ENCODE data around the gene CEBPA.

CEBPA gene

GRCh38 chr19:33268162-33268991 is 34.0 kb downstream of the CEBPA start:
- Histone ChIP-seq H3K14ac (ENCODE audit: low read length in 2 of 2) (no peak overlapping the region), H4K91ac (ENCODE audit: low read length) (no peak overlapping the region), H2AFZ (ENCODE audit: low read depth, low read length) (no peak overlapping the region), H3K4me3 (ENCODE audit: insufficient read depth in 1 of 2, low read depth in 1 of 2, low read length in 2 of 2) (no peak overlapping the region), H2BK12ac (ENCODE audit: low read length in 2 of 2) (no peak overlapping the region), H3K9ac (ENCODE audit: low read length) (no peak overlapping the region), H3K27me3 (ENCODE audit: control insufficient read depth in 1 of 2, insufficient read depth in 1 of 2, low read length in 2 of 2) (no peaks in the 10 kb centered on the region), H2BK15ac (ENCODE audit: low read depth, poor library complexity, severe bottlenecking) (no peak overlapping the region), H2AK5ac (ENCODE audit: low read length, severe bottlenecking) (no peak overlapping the region), H2BK120ac (ENCODE audit: low read depth, low read length) (no peak overlapping the region), H3K79me1 (replicated peaks; ENCODE audit: low read length, poor library complexity, severe bottlenecking) (no peaks in the 10 kb centered on the region), H3K18ac (ENCODE audit: low read depth in 1 of 2, low read length in 2 of 2) (no peak overlapping the region), H3K23ac (ENCODE audit: low read length in 2 of 2) (no peak overlapping the region), H3K36me3 (ENCODE audit: control insufficient read depth in 1 of 2, insufficient read depth in 2 of 2, low read depth in 1 of 2, low read length in 2 of 2) (no peaks in the 10 kb centered on the region), H3K9me3 (ENCODE audit: control insufficient read depth, low read length) (no peaks in the 10 kb centered on the region), H3K4me2 (ENCODE audit: low read length, poor library complexity, severe bottlenecking) (no peak overlapping the region), H2BK5ac (ENCODE audit: low read depth, low read length, poor library complexity, severe bottlenecking) (no peak overlapping the region), H3K4ac (ENCODE audit: low read depth in 1 of 2, low read length in 2 of 2) (no peak overlapping the region), H4K8ac (ENCODE audit: low read length) (no peak overlapping the region), H3K4me1 (ENCODE audit: control insufficient read depth, insufficient read depth, low read depth, low read length) (peaks cover 4% of the 10 kb centered on the region), H3K27ac (ENCODE audit: low read length, poor library complexity, severe bottlenecking) (no peak overlapping the region)
- WGBS = 82% methylated on average over 22 of the region's 22 CpGs
- no peak for DNase-seq

- Histone ChIP-seq H3K27me3 (ENCODE audit: control insufficient read depth in 1 of 2, insufficient read depth in 1 of 2, low read length in 2 of 2) (no peaks in the 10 kb centered on the region), H3K14ac (ENCODE audit: low read length in 2 of 2) (no peak overlapping the region), H2BK120ac (ENCODE audit: low read depth, low read length) (no peak overlapping the region), H3K79me1 (replicated peaks; ENCODE audit: low read length, poor library complexity, severe bottlenecking) (no peaks in the 10 kb centered on the region), H3K18ac (ENCODE audit: low read depth in 1 of 2, low read length in 2 of 2) (no peak overlapping the region), H4K91ac (ENCODE audit: low read length) (no peak overlapping the region), H3K9me3 (ENCODE audit: control insufficient read depth, low read length) (no peaks in the 10 kb centered on the region), H3K4me2 (ENCODE audit: low read length, poor library complexity, severe bottlenecking) (no peak overlapping the region), H3K36me3 (ENCODE audit: control insufficient read depth in 1 of 2, insufficient read depth in 2 of 2, low read depth in 1 of 2, low read length in 2 of 2) (no peaks in the 10 kb centered on the region), H3K4me1 (ENCODE audit: control insufficient read depth, insufficient read depth, low read depth, low read length) (peaks cover 2% of the 10 kb centered on the region), H4K8ac (ENCODE audit: low read length) (no peak overlapping the region), H2BK5ac (ENCODE audit: low read depth, low read length, poor library complexity, severe bottlenecking) (no peak overlapping the region), H2AK5ac (ENCODE audit: low read length, severe bottlenecking) (no peak overlapping the region), H2AFZ (ENCODE audit: low read depth, low read length) (no peak overlapping the region), H2BK12ac (ENCODE audit: low read length in 2 of 2) (no peak overlapping the region), H3K4ac (ENCODE audit: low read depth in 1 of 2, low read length in 2 of 2) (no peak overlapping the region), H3K4me3 (ENCODE audit: insufficient read depth in 1 of 2, low read depth in 1 of 2, low read length in 2 of 2) (no peak overlapping the region), H3K9ac (ENCODE audit: low read length) (no peak overlapping the region), H3K23ac (ENCODE audit: low read length in 2 of 2) (no peak overlapping the region), H2BK15ac (ENCODE audit: low read depth, poor library complexity, severe bottlenecking) (no peak overlapping the region), H3K27ac (ENCODE audit: low read length, poor library complexity, severe bottlenecking) (no peak overlapping the region)
- DNase-seq = no peak
- 87% methylated on average over 12 of the region's 14 CpGs for WGBS
Measured at GRCh38 chr19:33267706-33268105, 34.6 kb downstream of the CEBPA start.

- no peak overlapping the region for H3K27ac ChIP-seq (ENCODE audit: low read length, poor library complexity, severe bottlenecking)
- H3K4me1 ChIP-seq (ENCODE audit: control insufficient read depth, insufficient read depth, low read depth, low read length) = no peaks in the 10 kb centered on the region
- no peak overlapping the region for H3K9ac ChIP-seq (ENCODE audit: low read length)
- no peak overlapping the region for H2AK5ac ChIP-seq (ENCODE audit: low read length, severe bottlenecking)
- H3K27me3 ChIP-seq (ENCODE audit: control insufficient read depth in 1 of 2, insufficient read depth in 1 of 2, low read length in 2 of 2) = peaks cover 0 to under 1% of the 10 kb centered on the region in 2 experiments
- no peak overlapping the region for H3K18ac ChIP-seq (ENCODE audit: low read depth in 1 of 2, low read length in 2 of 2)
- no peak overlapping the region for H4K91ac ChIP-seq (ENCODE audit: low read length)
- no peak overlapping the region for H3K4me2 ChIP-seq (ENCODE audit: low read length, poor library complexity, severe bottlenecking)
- no peaks in the 10 kb centered on the region for H3K36me3 ChIP-seq (ENCODE audit: control insufficient read depth in 1 of 2, insufficient read depth in 2 of 2, low read depth in 1 of 2, low read length in 2 of 2)
- H3K79me1 ChIP-seq (replicated peaks; ENCODE audit: low read length, poor library complexity, severe bottlenecking) = no peaks in the 10 kb centered on the region
- no peak overlapping the region for H2AFZ ChIP-seq (ENCODE audit: low read depth, low read length)
- no peak overlapping the region for H3K14ac ChIP-seq (ENCODE audit: low read length in 2 of 2)
- no peak overlapping the region for H3K4ac ChIP-seq (ENCODE audit: low read depth in 1 of 2, low read length in 2 of 2)
- no peaks in the 10 kb centered on the region for H3K9me3 ChIP-seq (ENCODE audit: control insufficient read depth, low read length)
- H2BK15ac ChIP-seq (ENCODE audit: low read depth, poor library complexity, severe bottlenecking) = no peak overlapping the region
- H3K23ac ChIP-seq (ENCODE audit: low read length in 2 of 2) = no peak overlapping the region
- 89% methylated on average over 12 of the region's 20 CpGs for WGBS
- no peak for DNase-seq
- H2BK120ac ChIP-seq (ENCODE audit: low read depth, low read length) = no peak overlapping the region
- no peak overlapping the region for H4K8ac ChIP-seq (ENCODE audit: low read length)
- H2BK12ac ChIP-seq (ENCODE audit: low read length in 2 of 2) = no peak overlapping the region
- H3K4me3 ChIP-seq (ENCODE audit: insufficient read depth in 1 of 2, low read depth in 1 of 2, low read length in 2 of 2) = no peak overlapping the region
- H2BK5ac ChIP-seq (ENCODE audit: low read depth, low read length, poor library complexity, severe bottlenecking) = no peak overlapping the region
Measured at GRCh38 chr19:33266974-33267484, 35.3 kb downstream of the CEBPA start.

GRCh38 chr19:33264881-33265445 is 37.4 kb downstream of the CEBPA start:
- H3K18ac ChIP-seq (ENCODE audit: low read depth in 1 of 2, low read length in 2 of 2) = no peak overlapping the region
- no peak overlapping the region for H3K4me3 ChIP-seq (ENCODE audit: insufficient read depth in 1 of 2, low read depth in 1 of 2, low read length in 2 of 2)
- no peak overlapping the region for H3K23ac ChIP-seq (ENCODE audit: low read length in 2 of 2)
- no peak overlapping the region for H2BK15ac ChIP-seq (ENCODE audit: low read depth, poor library complexity, severe bottlenecking)
- H3K79me1 ChIP-seq (replicated peaks; ENCODE audit: low read length, poor library complexity, severe bottlenecking) = no peaks in the 10 kb centered on the region
- H2AFZ ChIP-seq (ENCODE audit: low read depth, low read length) = no peak overlapping the region
- H2BK12ac ChIP-seq (ENCODE audit: low read length in 2 of 2) = no peak overlapping the region
- WGBS = 87% methylated on average over 12 of the region's 14 CpGs
- H3K27ac ChIP-seq (ENCODE audit: low read length, poor library complexity, severe bottlenecking) = no peak overlapping the region
- H2BK5ac ChIP-seq (ENCODE audit: low read depth, low read length, poor library complexity, severe bottlenecking) = no peak overlapping the region
- H3K36me3 ChIP-seq (ENCODE audit: control insufficient read depth in 1 of 2, insufficient read depth in 2 of 2, low read depth in 1 of 2, low read length in 2 of 2) = no peaks in the 10 kb centered on the region
- peaks cover 7% of the 10 kb centered on the region for H3K4me1 ChIP-seq (ENCODE audit: control insufficient read depth, insufficient read depth, low read depth, low read length)
- H4K8ac ChIP-seq (ENCODE audit: low read length) = no peak overlapping the region
- H3K27me3 ChIP-seq (ENCODE audit: control insufficient read depth in 1 of 2, insufficient read depth in 1 of 2, low read length in 2 of 2) = peaks cover 0 to 11% of the 10 kb centered on the region in 2 experiments
- no peak overlapping the region for H3K4ac ChIP-seq (ENCODE audit: low read depth in 1 of 2, low read length in 2 of 2)
- no peak for DNase-seq
- no peak overlapping the region for H2AK5ac ChIP-seq (ENCODE audit: low read length, severe bottlenecking)
- H3K14ac ChIP-seq (ENCODE audit: low read length in 2 of 2) = no peak overlapping the region
- H3K4me2 ChIP-seq (ENCODE audit: low read length, poor library complexity, severe bottlenecking) = no peak overlapping the region
- H2BK120ac ChIP-seq (ENCODE audit: low read depth, low read length) = no peak overlapping the region
- no peak overlapping the region for H3K9ac ChIP-seq (ENCODE audit: low read length)
- H4K91ac ChIP-seq (ENCODE audit: low read length) = no peak overlapping the region
- no peaks in the 10 kb centered on the region for H3K9me3 ChIP-seq (ENCODE audit: control insufficient read depth, low read length)
